Astrocyte (in vitro differentiated cells and primary cell): ENCODE data around the gene TATDN2. TPM values are rescaled to one million over a fixed set of nuclear protein-coding genes. Genes with fewer than 3 reads are reported as not detected.

Experiments
- DNase-seq: peaks from one replicate; pipeline ENCODE4 v3.0.0-alpha.2; 2010; ENCODE audit warnings: low read depth
- FAIRE-seq: peaks from 2 replicates; lab custom pipeline; 2011; peaks lifted over from hg19 to GRCh38; lab: Jason Lieb, UNC
- H2AFZ ChIP-seq: 2 replicates; pipeline ENCODE4 v1.6.0; 2012; ENCODE audit warnings: low read depth, low read length, inconsistent platforms
- H3K27ac ChIP-seq: 2 replicates; pipeline ENCODE4 v1.5.1; 2011; ENCODE audit warnings: low read depth, low read length, inconsistent platforms
- H3K27me3 ChIP-seq: 2 replicates; pipeline ENCODE4 v1.6.0; 2011; ENCODE audit warnings: low read length, inconsistent platforms; ENCODE audit not compliant: insufficient read depth
- H3K36me3 ChIP-seq: 2 replicates; pipeline ENCODE4 v1.5.1; 2011; ENCODE audit warnings: low read length, inconsistent platforms; ENCODE audit not compliant: insufficient read depth
- H3K4me1 ChIP-seq: 2 replicates; pipeline ENCODE4 v1.5.1; 2011; ENCODE audit warnings: low read length, inconsistent platforms; ENCODE audit not compliant: insufficient read depth
- H3K4me2 ChIP-seq: 2 replicates; pipeline ENCODE4 v1.6.0; 2012; ENCODE audit warnings: low read length, inconsistent platforms
- H3K4me3 ChIP-seq: 2 replicates; pipeline ENCODE4 v1.5.1; 2011; ENCODE audit warnings: low read depth, mild to moderate bottlenecking, low read length, inconsistent platforms; ENCODE audit not compliant: insufficient read depth
- H3K79me2 ChIP-seq: 2 replicates; pipeline ENCODE4 v1.6.0; 2012; ENCODE audit warnings: mild to moderate bottlenecking, low read length, inconsistent platforms; ENCODE audit not compliant: insufficient read depth
- H3K9ac ChIP-seq: 2 replicates; pipeline ENCODE4 v1.6.0; 2012; ENCODE audit warnings: mild to moderate bottlenecking, low read length, inconsistent platforms
- H3K9me3 ChIP-seq: 2 replicates; pipeline ENCODE4 v1.5.1; 2012; ENCODE audit warnings: low read depth, mild to moderate bottlenecking, low read length, inconsistent platforms; ENCODE audit not compliant: insufficient read depth
- H4K20me1 ChIP-seq: 2 replicates; pipeline ENCODE4 v1.6.0; 2012; ENCODE audit warnings: low read length, inconsistent platforms; ENCODE audit not compliant: insufficient read depth
- H3K27ac Mint-ChIP-seq: one replicate; pipeline ENCODE4 v1.8.0; 2021; ENCODE audit warnings: mild to moderate bottlenecking, mixed read lengths; ENCODE audit not compliant: unreplicated experiment
- H3K27me3 Mint-ChIP-seq: one replicate; pipeline ENCODE4 v1.8.0; 2021; ENCODE audit warnings: low read depth, mixed read lengths; ENCODE audit not compliant: unreplicated experiment
- H3K36me3 Mint-ChIP-seq: one replicate; pipeline ENCODE4 v1.8.0; 2021; ENCODE audit warnings: low read depth, mixed read lengths; ENCODE audit not compliant: unreplicated experiment
- H3K4me1 Mint-ChIP-seq: one replicate; pipeline ENCODE4 v1.8.0; 2021; ENCODE audit warnings: low read depth, mixed read lengths; ENCODE audit not compliant: unreplicated experiment
- H3K4me3 Mint-ChIP-seq: one replicate; pipeline ENCODE4 v1.8.0; 2021; ENCODE audit warnings: mild to moderate bottlenecking, moderate library complexity, mixed read lengths; ENCODE audit not compliant: unreplicated experiment
- H3K9me3 Mint-ChIP-seq: one replicate; pipeline ENCODE4 v1.8.0; 2021; ENCODE audit warnings: mild to moderate bottlenecking, mixed read lengths; ENCODE audit not compliant: unreplicated experiment
- CTCF ChIP-seq: IDR thresholded peaks from 2 replicates; pipeline ENCODE4 v1.5.1; 2011; ENCODE audit warnings: low read depth, mild to moderate bottlenecking, inconsistent platforms, low read length, moderate library complexity; ENCODE audit not compliant: insufficient read depth
- EZH2 ChIP-seq: IDR thresholded peaks from 2 replicates; pipeline ENCODE4 v1.6.1; 2012; ENCODE audit warnings: mild to moderate bottlenecking, low read length, inconsistent platforms; ENCODE audit not compliant: insufficient read depth
- total RNA-seq: library from RNA; stranded (reverse); gene quantifications from 2 replicates; pipeline ENCODE4 v1.2.1, GENCODE V29; 2021

The TATDN2 gene
- total RNA-seq, 1 donor from 2014 or later, result 29.5 TPM

DNA sequence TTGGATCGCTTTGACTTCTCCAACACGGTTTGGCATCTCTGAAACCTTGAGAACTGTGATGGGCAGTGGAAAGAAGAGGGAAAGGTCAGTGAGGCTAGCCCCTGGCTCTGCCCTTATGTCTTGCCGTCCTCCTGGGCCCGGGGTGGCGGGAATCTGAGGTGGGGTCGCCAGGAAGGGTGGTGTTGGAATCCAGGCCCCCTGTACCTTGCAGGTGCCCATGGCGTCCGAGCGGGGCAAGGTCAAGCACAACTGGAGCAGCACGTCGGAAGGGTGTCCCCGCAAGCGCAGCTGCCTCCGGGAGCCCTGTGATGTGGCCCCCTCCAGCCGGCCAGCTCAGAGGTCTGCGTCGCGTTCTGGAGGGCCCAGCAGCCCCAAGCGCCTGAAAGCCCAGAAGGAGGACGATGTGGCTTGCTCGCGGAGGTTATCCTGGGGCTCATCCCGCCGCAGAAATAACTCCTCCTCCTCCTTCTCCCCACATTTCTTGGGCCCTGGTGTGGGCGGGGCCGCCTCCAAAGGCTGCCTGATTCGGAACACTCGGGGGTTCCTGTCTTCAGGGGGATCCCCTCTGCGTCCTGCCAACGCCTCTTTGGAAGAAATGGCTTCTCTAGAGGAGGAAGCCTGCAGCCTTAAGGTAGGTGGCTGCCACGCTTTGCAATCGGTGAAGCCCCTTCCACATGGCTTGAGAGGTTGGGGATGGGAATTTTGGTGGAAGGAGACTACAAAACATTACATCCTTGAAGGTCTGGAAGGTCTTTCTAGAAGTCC, 907 bp downstream of the TATDN2 start:
- H3K9me3 ChIP-seq, result peaks cover 4% of the 10 kb centered on the region
- TF ChIP-seq CTCF (no peak), EZH2 (no peak)
- H3K4me1 Mint-ChIP-seq, result peaks cover 14% of the 10 kb centered on the region
- DNase-seq (peak; percentile 6), FAIRE-seq (no peak)
- H3K27ac Mint-ChIP-seq, result no peak overlapping the region
- H2AFZ ChIP-seq, result peak overlapping the region; percentile 75
- peaks cover 27% of the 10 kb centered on the region for H3K36me3 Mint-ChIP-seq
- no peaks in the 10 kb centered on the region for H3K27me3 Mint-ChIP-seq
- H3K4me2 ChIP-seq, result peak overlapping the region; percentile 92
- H3K4me1 ChIP-seq, result peaks cover 24% of the 10 kb centered on the region
- peak overlapping the region; percentile 81 for H3K4me3 ChIP-seq
- H3K9me3 Mint-ChIP-seq, result peaks cover 10% of the 10 kb centered on the region
- peak overlapping the region; percentile 86 for H3K9ac ChIP-seq
- peaks cover 9% of the 10 kb centered on the region for H3K36me3 ChIP-seq
- H3K4me3 Mint-ChIP-seq, result peak overlapping the region; percentile 94
- H3K79me2 ChIP-seq, result peaks cover 57% of the 10 kb centered on the region
- H4K20me1 ChIP-seq, result peaks cover 42% of the 10 kb centered on the region
- H3K27ac ChIP-seq, result peak overlapping the region; percentile 55
- no peaks in the 10 kb centered on the region for H3K27me3 ChIP-seq

DNA sequence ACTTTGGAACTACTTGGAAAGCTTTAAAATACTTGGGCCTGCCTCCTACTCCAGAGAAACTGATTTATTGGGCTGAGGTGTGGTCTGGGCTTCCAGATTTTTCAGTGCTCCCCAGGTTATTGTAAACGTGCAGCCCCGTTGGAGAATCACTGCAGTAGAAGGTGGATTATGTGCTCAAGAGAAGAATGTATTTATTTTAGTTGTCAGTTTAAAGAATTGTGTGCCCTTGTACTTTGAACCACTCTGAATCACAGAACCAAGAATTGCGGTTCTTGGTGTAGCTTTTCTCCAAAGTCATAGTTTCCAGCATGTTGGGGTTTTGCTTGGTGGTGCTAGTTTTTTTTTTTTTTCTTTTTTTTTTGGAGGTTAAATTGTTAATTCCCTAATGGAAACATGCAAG, 1.6 kb downstream of the TATDN2 start:
- peak overlapping the region; percentile 81 for H3K4me3 ChIP-seq
- H2AFZ ChIP-seq, result no peak overlapping the region
- H3K9me3 ChIP-seq, result peaks cover 4% of the 10 kb centered on the region
- H3K27ac Mint-ChIP-seq, result peak overlapping the region; percentile 10
- H3K27ac ChIP-seq, result no peak overlapping the region
- peaks cover 45% of the 10 kb centered on the region for H4K20me1 ChIP-seq
- H3K4me2 ChIP-seq, result peak overlapping the region; percentile 92
- no peak for TF ChIP-seq EZH2
- no peak for TF ChIP-seq CTCF
- peak overlapping the region; percentile 94 for H3K4me3 Mint-ChIP-seq
- H3K27me3 Mint-ChIP-seq, result no peaks in the 10 kb centered on the region
- peaks cover 24% of the 10 kb centered on the region for H3K4me1 ChIP-seq
- H3K36me3 ChIP-seq, result peaks cover 9% of the 10 kb centered on the region
- peaks cover 5% of the 10 kb centered on the region for H3K9me3 Mint-ChIP-seq
- peaks cover 14% of the 10 kb centered on the region for H3K4me1 Mint-ChIP-seq
- H3K36me3 Mint-ChIP-seq, result peaks cover 32% of the 10 kb centered on the region
- peaks cover 63% of the 10 kb centered on the region for H3K79me2 ChIP-seq
- no peaks in the 10 kb centered on the region for H3K27me3 ChIP-seq
- H3K9ac ChIP-seq, result peak overlapping the region; percentile 86
- DNase-seq (peak; percentile 77), FAIRE-seq (no peak)

GRCh38 chr3:10251006-10251405, 2.7 kb downstream of the TATDN2 start:
- no peak for TF ChIP-seq CTCF
- TF ChIP-seq EZH2, result no peak
- FAIRE-seq (no peak), DNase-seq (no peak)
- Histone ChIP-seq H3K27ac (no peak overlapping the region), H3K36me3 (peaks cover 9% of the 10 kb centered on the region), H2AFZ (no peak overlapping the region), H3K4me1 (peaks cover 24% of the 10 kb centered on the region), H3K9ac (no peak overlapping the region), H3K9me3 (no peaks in the 10 kb centered on the region), H3K79me2 (peaks cover 75% of the 10 kb centered on the region), H3K4me3 (no peak overlapping the region), H4K20me1 (peaks cover 54% of the 10 kb centered on the region), H3K4me2 (peak overlapping the region; percentile 92), H3K27me3 (no peaks in the 10 kb centered on the region)
- no peak overlapping the region for H3K27ac Mint-ChIP-seq
- peaks cover 35% of the 10 kb centered on the region for H3K36me3 Mint-ChIP-seq
- H3K4me1 Mint-ChIP-seq, result peaks cover 14% of the 10 kb centered on the region
- no peaks in the 10 kb centered on the region for H3K27me3 Mint-ChIP-seq
- peak overlapping the region; percentile 94 for H3K4me3 Mint-ChIP-seq
- peaks cover 5% of the 10 kb centered on the region for H3K9me3 Mint-ChIP-seq
